NCI-H1105 (cell line): Measurements from ENCODE around the gene MPG.
"Not testable (repeated sequence)": the region's sequence is repeated elsewhere in the genome, so short reads cannot be mapped to it uniquely, and the experiment has no call there.

ENCODE experiments used
- DNase-seq: peaks from one replicate; lab custom pipeline; 2025; lab: John Stamatoyannopoulos, UW

The MPG gene

GRCh38 chr16:112153-112840 lies 34.3 kb downstream of the MPG start:
- DNase-seq = no peak

GRCh38 chr16:114327-114726 lies 36.3 kb downstream of the MPG start:
- no peak for DNase-seq

- no peak for DNase-seq
Observed at GRCh38 chr16:116015-116414, 38.0 kb downstream of the MPG start.

- DNase-seq = peak; percentile 82
Observed at GRCh38 chr16:117379-118365, 39.6 kb downstream of the MPG start.

GRCh38 chr16:118857-119256 lies 40.8 kb downstream of the MPG start:
- DNase-seq = no peak

GRCh38 chr16:119295-119694 lies 41.3 kb downstream of the MPG start:
- no peak for DNase-seq

GRCh38 chr16:119835-120491 lies 41.9 kb downstream of the MPG start:
- no peak for DNase-seq

GRCh38 chr16:120756-121155 lies 42.7 kb downstream of the MPG start:
- no peak for DNase-seq

GRCh38 chr16:122361-122760 lies 44.3 kb downstream of the MPG start:
- no peak for DNase-seq

GRCh38 chr16:123558-124350 lies 45.7 kb downstream of the MPG start:
- not testable (repeated sequence) for DNase-seq

- DNase-seq = no peak
Observed at GRCh38 chr16:125011-125410, 47.0 kb downstream of the MPG start.

GRCh38 chr16:129075-129474 lies 51.0 kb downstream of the MPG start:
- DNase-seq = no peak

GRCh38 chr16:130533-131173 lies 52.6 kb downstream of the MPG start:
- DNase-seq = no peak

GRCh38 chr16:132120-132519 lies 54.1 kb downstream of the MPG start:
- DNase-seq = no peak

GRCh38 chr16:133716-134115 lies 55.7 kb downstream of the MPG start:
- DNase-seq = no peak
